Measurements from ENCODE around the gene MYL3. TPM values are rescaled to one million over a fixed set of nuclear protein-coding genes. Genes with fewer than 3 reads are reported as not detected.

The MYL3 gene
- total RNA-seq, 6 donors from 2014 or later, result 1.2 to 6.3 (median 2.6) TPM

DNA sequence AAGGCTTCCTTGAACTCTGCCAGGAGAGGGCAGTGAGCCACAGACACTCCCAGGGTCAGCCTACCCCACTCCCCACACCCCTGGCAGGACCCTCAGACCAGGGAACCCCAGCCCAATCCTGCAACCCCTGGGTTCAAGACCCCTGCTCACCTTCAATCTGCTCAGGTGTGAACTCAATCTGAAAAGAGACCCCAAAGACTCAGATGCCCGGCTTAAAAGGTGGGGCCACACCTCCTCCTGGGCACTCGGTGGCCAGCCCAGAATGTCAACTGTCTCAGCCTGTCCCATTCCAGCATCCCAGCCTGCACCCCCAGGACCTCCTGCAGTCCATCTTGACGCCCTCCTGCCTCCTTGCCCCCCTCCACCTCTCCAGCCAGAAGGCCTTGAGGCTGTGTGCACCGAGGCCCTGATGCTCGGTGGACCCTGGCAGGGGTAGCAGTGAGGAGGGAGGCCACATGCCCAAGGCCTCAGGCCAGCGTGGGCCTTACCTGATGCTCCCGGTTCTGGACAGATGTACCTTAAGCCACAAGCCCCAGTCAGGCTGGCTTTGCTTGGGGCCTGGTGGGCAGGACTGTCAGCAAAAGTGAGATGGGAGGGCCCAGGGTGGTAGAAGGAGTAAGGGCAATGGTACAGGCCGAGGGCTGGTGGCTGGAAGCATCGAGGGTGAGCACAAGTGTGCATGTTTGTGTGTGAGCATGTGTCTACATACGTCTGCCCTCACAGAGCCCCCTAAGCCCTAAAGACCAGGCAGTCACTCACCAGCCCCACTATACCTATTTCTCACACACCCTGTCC is 2.2 kb downstream of the MYL3 start:
- H3K4me3 ChIP-seq, result no peak overlapping the region
- DNase-seq, result peak; percentile 15 to 43
- no peaks in the 10 kb centered on the region for H3K36me3 ChIP-seq
- H3K9me3 ChIP-seq, result no peaks in the 10 kb centered on the region
- no peak overlapping the region for H3K27ac ChIP-seq
- TF ChIP-seq POLR2AphosphoS5 (IDR thresholded peaks at IDR 0.05), result no peak
- no peak for TF ChIP-seq EP300 (IDR thresholded peaks at IDR 0.05)
- no peak for TF ChIP-seq POLR2A (IDR thresholded peaks at IDR 0.05)
- TF ChIP-seq, protein P1, sequence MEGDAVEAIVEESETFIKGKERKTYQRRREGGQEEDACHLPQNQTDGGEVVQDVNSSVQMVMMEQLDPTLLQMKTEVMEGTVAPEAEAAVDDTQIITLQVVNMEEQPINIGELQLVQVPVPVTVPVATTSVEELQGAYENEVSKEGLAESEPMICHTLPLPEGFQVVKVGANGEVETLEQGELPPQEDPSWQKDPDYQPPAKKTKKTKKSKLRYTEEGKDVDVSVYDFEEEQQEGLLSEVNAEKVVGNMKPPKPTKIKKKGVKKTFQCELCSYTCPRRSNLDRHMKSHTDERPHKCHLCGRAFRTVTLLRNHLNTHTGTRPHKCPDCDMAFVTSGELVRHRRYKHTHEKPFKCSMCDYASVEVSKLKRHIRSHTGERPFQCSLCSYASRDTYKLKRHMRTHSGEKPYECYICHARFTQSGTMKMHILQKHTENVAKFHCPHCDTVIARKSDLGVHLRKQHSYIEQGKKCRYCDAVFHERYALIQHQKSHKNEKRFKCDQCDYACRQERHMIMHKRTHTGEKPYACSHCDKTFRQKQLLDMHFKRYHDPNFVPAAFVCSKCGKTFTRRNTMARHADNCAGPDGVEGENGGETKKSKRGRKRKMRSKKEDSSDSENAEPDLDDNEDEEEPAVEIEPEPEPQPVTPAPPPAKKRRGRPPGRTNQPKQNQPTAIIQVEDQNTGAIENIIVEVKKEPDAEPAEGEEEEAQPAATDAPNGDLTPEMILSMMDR (IDR thresholded peaks at IDR 0.05), result no peak
- peaks cover 9 to 20% (median 18%) of the 10 kb centered on the region in 4 donors for H3K4me1 ChIP-seq
- no peak for ATAC-seq (ENCODE audit: low FRiP score in 2 of 2)
- WGBS, 2 donors, result 85 to 87% methylated on average over 2 to 10 of the region's 10 CpGs
- no peaks in the 10 kb centered on the region for H3K27me3 ChIP-seq

DNA sequence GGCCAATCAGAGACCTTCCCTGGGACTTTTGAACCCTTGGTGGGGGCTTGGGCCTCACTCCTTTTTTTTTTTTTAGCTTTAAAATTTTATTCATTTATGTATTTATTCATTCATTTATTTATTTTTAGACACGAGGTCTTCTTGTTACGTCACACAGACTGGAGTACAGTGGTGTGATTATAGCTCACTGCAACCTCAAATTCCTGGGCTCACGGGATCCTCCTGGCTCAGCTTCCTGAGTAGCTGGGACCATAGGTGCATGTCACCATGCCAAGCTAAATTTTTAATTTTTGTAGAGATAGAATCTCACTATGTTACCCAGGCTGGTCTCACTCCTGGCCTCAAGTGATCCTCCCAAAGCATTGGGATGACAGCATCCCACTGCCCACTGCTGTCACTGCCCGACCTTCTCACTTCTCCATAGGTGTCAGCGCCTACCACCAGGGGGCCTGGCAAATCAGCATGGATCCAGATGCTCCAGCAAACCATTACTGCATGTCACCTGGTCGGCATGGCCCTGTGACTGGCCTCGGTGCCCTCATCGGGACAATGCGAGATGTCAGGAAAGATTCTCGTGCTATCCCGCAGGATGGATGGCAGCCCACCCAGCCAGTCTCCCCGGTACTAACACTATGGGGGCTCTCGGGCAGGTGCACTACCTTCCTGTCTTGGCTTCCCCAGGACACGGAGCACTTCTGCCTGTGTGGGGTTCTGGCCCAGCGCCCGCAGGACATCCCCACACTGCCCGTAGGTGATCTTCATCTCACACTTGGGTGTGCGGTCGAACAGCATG is 3.0 kb downstream of the MYL3 start:
- WGBS, 2 donors, result 81% methylated on average over 10 to 19 of the region's 19 CpGs
- H3K4me3 ChIP-seq, result no peak overlapping the region
- H3K27ac ChIP-seq, result no peak overlapping the region

DNA sequence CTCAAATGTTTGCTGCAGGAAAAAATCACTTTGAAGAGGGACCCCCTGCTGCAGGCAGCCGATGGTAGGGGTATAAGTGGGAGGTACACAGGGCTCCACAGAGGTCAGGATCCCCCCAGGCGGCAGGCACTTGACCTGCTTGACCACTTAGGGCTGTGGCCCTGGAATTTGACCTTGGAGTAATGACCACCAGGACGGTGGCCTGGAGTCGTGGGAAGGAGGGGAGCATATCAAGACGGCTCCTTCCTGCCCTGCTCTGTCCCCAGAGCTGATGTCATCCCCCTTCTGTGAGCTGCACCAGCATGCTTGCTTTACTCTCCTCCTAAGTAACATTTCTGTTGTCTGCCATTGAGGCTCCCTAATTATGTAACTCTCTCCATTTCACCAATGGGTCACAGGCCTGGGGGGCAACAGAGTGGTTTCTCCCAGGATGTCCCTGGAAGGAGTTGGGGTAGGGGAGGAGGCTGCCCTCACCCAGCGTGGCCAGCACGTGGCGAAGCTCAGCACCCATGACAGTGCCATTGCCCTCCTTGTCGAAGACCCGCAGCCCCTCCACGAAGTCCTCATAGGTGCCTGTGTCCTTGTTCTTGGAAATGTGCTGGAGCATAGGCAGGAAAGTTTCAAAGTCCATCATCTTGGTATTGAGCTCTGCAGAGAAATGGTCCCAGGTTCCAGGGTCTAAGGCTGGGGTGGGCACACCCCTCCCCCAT is 4.1 kb downstream of the MYL3 start:
- H3K9me3 ChIP-seq, result no peaks in the 10 kb centered on the region
- H3K4me3 ChIP-seq, result no peak overlapping the region
- H3K27me3 ChIP-seq, result no peaks in the 10 kb centered on the region
- peak; percentile 8 to 37 for DNase-seq
- no peak for TF ChIP-seq EP300 (IDR thresholded peaks at IDR 0.05)
- TF ChIP-seq, protein P1 (IDR thresholded peaks at IDR 0.05), result no peak
- TF ChIP-seq POLR2AphosphoS5 (IDR thresholded peaks at IDR 0.05), result no peak
- no peak for TF ChIP-seq POLR2A (IDR thresholded peaks at IDR 0.05)
- H3K27ac ChIP-seq, result no peak overlapping the region
- WGBS, 2 donors, result 71 to 80% methylated on average over 5 to 11 of the region's 11 CpGs
- ATAC-seq (ENCODE audit: low FRiP score in 2 of 2), result no peak
- peaks cover 0 to 4% (median 2%) of the 10 kb centered on the region in 4 donors for H3K4me1 ChIP-seq
- H3K36me3 ChIP-seq, result no peaks in the 10 kb centered on the region

More for the DNA sequence above, 3.0 kb downstream of the MYL3 start:
- Histone ChIP-seq H3K36me3 (no peaks in the 10 kb centered on the region), H3K27me3 (no peaks in the 10 kb centered on the region), H3K4me1 (peaks cover 6 to 14% (median 12%) of the 10 kb centered on the region in 4 donors), H3K9me3 (no peaks in the 10 kb centered on the region)
- peak; percentile 20 to 37 for DNase-seq
- ATAC-seq (ENCODE audit: low FRiP score in 2 of 2), result no peak
- TF ChIP-seq, protein P1 (IDR thresholded peaks at IDR 0.05), result peak in 4 of 6 experiments; percentile 13 to 30 (median 16)
- TF ChIP-seq POLR2AphosphoS5 (IDR thresholded peaks at IDR 0.05) (no peak), EP300 (IDR thresholded peaks at IDR 0.05) (no peak)

DNA sequence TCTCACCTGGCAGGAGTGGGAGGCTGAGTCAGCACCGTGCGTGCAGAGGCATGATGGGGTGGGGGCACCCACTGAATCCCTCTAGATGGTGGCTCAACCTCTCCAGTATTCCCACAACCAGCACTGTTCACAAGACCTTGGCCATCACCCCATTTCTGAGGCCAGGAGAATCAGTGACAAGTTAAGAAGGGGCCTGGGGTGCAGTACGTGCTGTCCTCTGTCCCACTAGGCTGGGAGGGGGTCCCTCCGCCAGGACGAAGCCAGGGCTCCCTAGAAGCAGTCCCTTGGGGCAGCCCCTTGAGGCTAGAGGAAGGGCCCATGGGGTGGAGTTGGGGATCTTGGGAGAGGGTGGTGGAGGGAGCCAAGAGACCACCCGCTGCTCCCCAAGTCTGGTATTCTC is 4.8 kb downstream of the MYL3 start:
- Histone ChIP-seq H3K4me1 (peaks cover 0 to 3% (median 0%) of the 10 kb centered on the region in 4 donors), H3K4me3 (no peak overlapping the region), H3K27ac (no peak overlapping the region), H3K27me3 (no peaks in the 10 kb centered on the region), H3K9me3 (no peaks in the 10 kb centered on the region), H3K36me3 (no peaks in the 10 kb centered on the region)
- DNase-seq, result peak in 1 of 2 donors; percentile 14
- TF ChIP-seq, protein P1 (IDR thresholded peaks at IDR 0.05), result no peak
- TF ChIP-seq EP300 (IDR thresholded peaks at IDR 0.05) (no peak), POLR2A (IDR thresholded peaks at IDR 0.05) (no peak), POLR2AphosphoS5 (IDR thresholded peaks at IDR 0.05) (no peak)
- WGBS, 2 donors, result 85 to 91% methylated on average over 4 to 6 of the region's 6 CpGs
- no peak for ATAC-seq (ENCODE audit: low FRiP score in 2 of 2)
